GM18867 (cell line): ENCODE measurements around the gene XPO1.
"Not testable (repeated sequence)": the region's sequence is repeated elsewhere in the genome, so short reads cannot be mapped to it uniquely, and the experiment has no call there.

Experiments
- ATAC-seq: cut with Tn5 transposase; IDR thresholded peaks from one replicate; pipeline ENCODE4 v1.9.1; 2021; ENCODE audit warnings: mild to moderate bottlenecking, moderate library complexity; ENCODE audit not compliant: unreplicated experiment

Gene XPO1, protein sequence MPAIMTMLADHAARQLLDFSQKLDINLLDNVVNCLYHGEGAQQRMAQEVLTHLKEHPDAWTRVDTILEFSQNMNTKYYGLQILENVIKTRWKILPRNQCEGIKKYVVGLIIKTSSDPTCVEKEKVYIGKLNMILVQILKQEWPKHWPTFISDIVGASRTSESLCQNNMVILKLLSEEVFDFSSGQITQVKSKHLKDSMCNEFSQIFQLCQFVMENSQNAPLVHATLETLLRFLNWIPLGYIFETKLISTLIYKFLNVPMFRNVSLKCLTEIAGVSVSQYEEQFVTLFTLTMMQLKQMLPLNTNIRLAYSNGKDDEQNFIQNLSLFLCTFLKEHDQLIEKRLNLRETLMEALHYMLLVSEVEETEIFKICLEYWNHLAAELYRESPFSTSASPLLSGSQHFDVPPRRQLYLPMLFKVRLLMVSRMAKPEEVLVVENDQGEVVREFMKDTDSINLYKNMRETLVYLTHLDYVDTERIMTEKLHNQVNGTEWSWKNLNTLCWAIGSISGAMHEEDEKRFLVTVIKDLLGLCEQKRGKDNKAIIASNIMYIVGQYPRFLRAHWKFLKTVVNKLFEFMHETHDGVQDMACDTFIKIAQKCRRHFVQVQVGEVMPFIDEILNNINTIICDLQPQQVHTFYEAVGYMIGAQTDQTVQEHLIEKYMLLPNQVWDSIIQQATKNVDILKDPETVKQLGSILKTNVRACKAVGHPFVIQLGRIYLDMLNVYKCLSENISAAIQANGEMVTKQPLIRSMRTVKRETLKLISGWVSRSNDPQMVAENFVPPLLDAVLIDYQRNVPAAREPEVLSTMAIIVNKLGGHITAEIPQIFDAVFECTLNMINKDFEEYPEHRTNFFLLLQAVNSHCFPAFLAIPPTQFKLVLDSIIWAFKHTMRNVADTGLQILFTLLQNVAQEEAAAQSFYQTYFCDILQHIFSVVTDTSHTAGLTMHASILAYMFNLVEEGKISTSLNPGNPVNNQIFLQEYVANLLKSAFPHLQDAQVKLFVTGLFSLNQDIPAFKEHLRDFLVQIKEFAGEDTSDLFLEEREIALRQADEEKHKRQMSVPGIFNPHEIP (N-terminal part only)

DNA sequence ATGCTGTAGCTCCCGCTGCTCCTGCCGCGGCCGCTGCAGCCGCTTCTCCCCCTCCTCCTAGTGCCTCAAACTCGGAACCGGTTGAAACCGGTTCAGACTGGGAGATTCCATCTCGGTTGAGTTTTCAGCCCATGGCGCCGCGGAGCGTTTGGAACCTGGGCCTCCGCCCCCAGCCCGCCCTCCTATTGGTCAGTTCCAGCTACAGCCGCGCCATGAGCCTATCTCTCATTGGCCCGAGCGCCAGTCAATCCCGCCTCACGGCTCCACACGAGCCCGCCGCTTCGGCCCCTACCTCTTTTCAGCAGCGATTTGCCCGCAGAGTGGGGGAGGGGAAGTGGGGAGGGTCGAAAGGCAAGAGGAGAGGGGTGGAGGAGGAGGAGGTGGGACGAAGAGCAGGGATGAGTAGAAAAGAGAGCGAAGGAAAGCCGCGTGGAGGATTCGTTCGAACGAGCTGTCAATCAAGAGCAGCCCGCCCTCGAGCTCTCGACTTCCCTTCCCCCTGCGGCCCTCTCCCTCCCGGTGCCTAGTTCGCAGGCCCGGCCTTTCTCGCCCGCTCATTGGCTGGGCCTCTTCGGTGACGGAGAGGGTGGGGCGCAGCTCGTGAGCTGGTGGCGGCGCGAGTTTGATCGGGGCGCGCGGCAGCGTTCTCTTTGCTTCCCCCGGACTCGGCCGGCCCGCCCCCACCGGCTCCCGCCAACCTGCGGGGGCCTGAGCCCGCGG is at the start of gene XPO1:
TSS of gene XPO1 (minus strand) at position 157 of the 720 bp plus-strand sequence. CDS start 4,459 bp downstream, outside the sequence.
- ATAC-seq, result peak; percentile 85

DNA sequence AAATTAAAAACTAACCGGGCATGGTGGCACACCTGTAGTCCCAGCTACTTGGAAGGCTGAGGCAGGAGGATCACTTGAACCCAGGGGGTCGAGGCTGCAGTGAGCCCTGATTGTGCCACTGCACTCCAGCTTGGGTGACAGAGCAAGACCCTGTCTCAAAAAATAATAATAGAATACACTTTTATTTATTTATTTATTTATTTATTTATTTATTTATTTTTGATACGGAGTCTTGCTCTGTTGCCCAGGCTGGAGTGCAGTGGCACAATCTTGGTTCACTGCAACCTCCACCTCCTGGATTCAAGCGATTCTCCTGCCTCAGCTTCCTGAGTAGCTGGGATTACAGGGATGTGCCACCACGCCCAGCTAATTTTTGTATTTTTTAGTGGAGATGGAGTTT is 48.8 kb upstream of the XPO1 start:
- ATAC-seq, result not testable (repeated sequence)

- ATAC-seq, result no peak
Observed at GRCh38 chr2:61585383-61585782, 47.2 kb upstream of the XPO1 start.

- ATAC-seq, result not testable (repeated sequence)
Observed at GRCh38 chr2:61584368-61584767, 46.2 kb upstream of the XPO1 start.

DNA sequence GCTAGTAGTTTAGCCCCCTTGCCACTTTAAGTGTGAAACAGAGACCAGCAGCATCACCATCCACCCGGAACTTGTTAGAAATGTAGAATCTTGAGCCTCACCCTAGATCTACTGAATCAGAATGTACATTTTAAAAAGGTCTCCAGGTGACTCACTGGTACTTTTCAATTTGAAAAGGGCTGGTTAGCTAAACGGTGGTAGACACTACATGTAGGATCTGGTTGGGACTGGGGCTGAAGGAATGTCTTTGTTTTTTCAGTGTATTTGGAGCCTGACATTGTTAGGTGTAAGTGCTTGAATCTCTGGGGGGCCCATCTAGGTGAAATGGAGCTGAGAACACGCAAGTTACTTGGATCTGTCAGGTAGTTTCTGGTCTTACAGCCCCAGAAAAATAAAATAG is 44.0 kb upstream of the XPO1 start:
- no peak for ATAC-seq

GRCh38 chr2:61581716-61582115 is 43.6 kb upstream of the XPO1 start:
- no peak for ATAC-seq

- ATAC-seq, result no peak
Observed at GRCh38 chr2:61575447-61575859, 37.3 kb upstream of the XPO1 start.

DNA sequence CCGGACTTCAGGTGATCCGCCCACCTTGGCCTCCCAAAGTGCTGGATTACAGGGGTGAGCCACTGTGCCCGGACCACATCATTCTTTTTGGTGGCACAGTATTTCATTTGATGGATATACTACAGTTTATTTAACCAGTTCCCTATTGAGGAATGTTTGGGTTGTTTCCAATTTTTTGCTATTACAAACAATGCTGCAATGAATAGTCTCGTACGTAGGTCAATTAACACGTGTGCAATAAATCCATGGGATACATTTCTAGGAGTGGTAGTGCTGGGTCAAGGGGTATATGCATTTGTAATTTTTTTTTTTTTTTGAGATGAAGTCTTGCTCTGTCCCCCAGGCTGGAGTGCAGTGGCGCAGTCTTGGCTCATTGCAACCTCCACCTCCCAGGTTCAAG is 28.4 kb upstream of the XPO1 start:
- ATAC-seq, result no peak

DNA sequence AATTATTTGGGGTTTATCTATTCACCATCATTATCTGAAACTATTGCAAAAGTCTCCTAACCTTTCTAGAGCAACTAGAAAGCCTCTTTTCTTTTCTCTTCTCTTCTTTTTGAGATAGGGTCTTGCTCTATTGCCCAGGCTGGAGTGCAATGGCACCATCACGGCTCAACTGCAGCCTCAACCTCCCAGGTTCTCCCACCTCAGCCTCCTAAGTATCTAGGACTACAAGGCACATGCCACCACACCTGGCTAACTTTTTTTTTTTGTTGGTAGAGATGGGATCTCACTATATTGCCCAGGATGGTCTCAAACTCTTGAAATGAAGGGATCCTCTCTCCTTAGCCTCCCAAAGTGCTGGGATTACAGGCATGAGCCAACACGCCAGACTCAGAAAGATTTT is 24.5 kb upstream of the XPO1 start:
- ATAC-seq, result no peak

DNA sequence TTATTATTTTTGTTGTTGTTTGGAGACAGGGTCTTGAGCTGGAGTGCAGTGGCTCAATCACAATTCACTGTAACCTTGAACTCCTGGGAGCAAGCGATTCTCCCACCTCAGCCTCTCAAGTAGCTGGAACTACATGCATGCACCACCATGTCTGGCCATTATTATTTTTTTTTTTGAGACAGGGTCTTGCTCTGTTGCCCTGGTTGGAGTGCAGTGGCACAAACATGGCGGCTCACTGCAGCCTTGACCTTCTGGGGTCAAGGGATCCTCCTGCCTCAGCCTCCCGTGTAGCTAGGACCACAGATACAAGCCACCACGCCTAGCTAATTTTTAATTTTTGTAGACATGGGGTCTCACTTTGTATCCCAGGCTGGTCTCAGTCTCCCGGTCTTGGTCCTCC is 20.0 kb upstream of the XPO1 start:
- no peak for ATAC-seq

GRCh38 chr2:61557381-61557780 is 19.2 kb upstream of the XPO1 start:
- ATAC-seq, result no peak

DNA sequence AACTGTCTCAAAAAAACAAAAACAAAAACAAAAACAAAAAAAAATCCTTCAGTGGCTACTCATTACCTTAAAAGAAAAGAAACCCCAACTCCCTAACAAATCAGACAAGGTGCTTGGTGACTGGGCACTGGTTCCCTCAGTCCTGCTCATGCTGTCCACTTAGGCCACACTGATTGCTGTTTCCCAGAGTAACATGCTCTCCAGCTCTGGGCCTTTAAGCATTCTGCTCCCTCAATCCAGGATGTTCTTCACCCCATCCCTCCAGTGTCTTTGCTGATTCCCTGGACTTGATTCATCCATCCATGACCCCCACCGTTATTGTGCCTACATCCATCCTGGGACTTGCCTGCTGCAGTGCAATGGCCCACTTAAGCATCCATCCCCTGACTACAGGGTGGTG is 16.4 kb upstream of the XPO1 start:
- ATAC-seq, result no peak

- ATAC-seq, result no peak
Observed at GRCh38 chr2:61550375-61551209, 12.4 kb upstream of the XPO1 start.

DNA sequence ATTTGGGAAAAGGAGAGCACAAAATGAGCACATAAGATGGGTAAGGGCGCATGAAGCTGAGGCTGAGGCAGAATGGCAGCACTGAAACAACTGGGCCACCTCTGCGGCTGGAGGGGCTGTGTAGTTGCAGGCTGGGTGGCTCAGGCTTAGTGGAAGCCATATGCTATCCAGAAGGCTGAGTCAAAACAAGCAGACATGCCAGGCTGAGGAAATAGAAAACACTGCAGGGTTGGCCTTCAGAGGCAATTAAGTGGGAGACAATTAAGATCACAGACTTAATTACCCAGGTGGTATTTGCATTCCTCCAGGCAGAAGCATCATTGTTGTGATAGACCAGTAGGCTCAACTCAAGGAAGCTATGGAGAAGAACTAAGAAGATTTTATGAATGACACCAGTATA is 11.4 kb upstream of the XPO1 start:
- no peak for ATAC-seq

DNA sequence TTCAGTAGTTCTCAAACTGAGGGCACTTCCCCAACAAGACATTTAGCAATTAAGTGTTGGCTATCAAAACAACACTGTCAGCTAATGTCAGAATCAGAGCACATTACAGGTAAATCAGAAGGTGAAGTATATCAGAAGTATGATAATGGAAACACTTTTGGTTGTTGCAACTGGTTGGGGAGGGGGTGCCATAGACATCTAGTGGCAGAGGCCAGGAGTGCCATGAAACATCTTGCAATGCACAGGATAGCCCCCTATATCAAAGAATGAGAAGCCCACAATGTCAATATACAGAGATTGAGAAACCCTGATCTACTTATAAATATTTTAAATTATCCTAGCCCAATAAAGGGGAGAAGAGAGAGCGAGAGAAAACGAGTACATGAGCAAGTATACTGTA is 4.9 kb upstream of the XPO1 start:
- no peak for ATAC-seq

- not testable (repeated sequence) for ATAC-seq
Observed at GRCh38 chr2:61540167-61540566, 2.0 kb upstream of the XPO1 start.

DNA sequence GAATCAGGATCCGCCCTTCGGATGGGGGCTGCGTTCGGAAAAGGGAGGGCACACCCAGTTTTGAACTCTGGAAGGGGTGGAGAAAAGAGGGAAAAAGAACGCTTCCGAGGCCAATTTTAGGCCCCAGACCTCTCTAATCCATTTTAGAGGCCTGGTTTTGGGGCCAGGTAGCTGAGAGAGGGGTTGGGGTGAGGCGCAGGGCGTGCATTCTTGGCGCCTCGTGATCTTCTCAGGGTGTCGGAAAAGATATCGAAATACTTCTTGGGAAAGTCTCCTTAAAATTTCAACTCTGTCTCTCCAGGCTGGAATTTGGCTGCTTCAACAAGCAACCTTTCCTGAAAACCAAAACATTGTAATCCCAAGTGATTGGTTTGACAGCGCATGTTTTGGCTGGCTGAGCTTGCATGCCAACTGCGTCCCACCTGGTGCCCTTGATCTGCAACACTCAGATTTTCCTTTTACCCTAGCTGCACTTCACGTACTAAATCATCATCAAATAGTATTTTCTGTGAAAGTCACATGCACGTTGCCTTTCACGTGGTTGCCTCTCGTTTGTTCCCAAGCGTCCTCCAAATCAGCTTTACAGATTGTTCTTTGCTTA is 864 bp upstream of the XPO1 start:
- ATAC-seq, result peak; percentile 1

- ATAC-seq, result no peak
Observed at GRCh38 chr2:61537950-61538199, 281 bp downstream of the XPO1 start.

DNA sequence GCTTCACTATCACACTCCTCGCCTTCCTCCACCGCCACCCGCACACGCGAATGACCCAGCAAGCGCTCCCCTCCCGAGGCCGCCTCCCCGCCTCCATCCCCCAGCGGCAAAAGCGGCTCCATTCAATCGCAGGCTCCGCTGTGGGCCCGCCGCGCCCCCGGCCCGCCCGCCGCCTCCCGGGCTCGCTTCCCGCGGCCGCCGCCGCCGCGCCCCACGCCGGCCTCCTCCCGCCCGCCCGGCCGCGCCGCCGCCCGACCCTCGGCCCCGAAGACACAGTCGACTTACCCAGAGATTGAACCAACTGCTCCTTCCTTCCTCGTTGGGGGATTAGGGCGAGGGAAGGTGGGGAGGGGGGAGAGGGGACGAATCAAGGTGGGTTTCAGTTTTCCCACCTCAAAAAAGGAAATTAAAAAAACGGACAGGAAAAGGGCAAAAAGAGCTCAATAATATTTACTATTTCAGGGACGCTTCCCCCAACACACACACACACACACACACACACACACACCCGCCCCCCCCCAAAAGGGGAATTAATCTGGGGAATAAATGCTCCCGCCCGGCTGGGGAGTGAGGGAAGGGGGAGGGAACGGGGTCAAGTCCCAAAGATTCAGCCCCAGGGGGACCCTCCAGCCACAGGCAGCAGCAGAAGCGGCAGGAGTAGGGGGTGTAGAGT is 743 bp downstream of the XPO1 start:
- no peak for ATAC-seq
